Measurements from ENCODE around the gene GOT2. TPM values are rescaled to one million over a fixed set of nuclear protein-coding genes. Genes with fewer than 3 reads are reported as not detected.
"Not testable (repeated sequence)": the region's sequence is repeated elsewhere in the genome, so short reads cannot be mapped to it uniquely, and the experiment has no call there.

The GOT2 gene
- 141 TPM for polyA plus RNA-seq (2013, experiment 1 of 2)
- 145 TPM for polyA plus RNA-seq (2013, experiment 2 of 2)

DNA sequence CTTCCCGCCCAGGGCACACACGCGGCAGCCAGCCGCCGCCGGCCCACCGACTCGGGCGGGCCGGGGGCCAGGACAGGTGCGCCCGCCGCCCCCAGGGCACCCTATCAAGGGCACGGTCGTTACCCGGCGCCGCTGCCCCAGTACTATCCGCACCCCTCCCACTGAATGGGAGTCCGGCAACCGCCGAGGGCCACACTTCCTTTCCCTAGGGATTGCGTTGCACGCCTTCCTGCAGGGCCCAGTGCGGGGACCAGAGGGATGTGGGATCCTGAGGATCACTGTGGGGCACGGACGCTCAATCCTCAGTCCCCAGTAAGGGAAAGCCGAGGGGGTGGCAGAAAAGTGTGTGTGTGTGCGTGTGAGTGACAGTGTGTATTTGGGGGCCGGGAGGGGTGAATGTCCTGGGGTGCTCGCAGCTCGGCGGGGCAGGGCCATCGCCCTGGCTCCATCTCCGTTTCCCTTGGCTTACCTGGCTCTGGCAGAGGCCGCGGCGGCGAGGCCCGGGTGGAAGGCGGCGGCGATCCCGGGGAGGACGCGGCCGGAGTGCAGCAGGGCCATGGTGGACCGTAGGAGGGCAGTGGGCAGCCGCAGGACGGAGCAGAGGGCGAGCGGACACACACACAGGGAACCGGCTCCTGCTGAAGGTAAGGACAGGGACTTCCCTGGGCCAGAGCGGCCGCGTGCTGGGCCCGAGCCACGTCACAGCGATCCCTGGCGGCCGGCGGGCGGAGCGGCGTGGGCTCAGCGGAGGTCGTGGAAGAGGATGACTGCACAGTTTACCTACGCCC is at the start of gene GOT2:
Gene GOT2 (minus strand): TSS at position 646 of the 788 bp plus-strand sequence. CDS start 88 bp downstream, at position 558.
- H3K4me1 ChIP-seq (ENCODE audit: control insufficient read depth, low read depth, low read length), result no peaks in the 10 kb centered on the region
- peak within 1 kb of the TSS; percentile 85 for H2BK5ac ChIP-seq (ENCODE audit: low read length)
- H4K8ac ChIP-seq (ENCODE audit: low read depth, low read length), result no peak within 1 kb of the TSS
- no peak within 1 kb of the TSS for H4K5ac ChIP-seq (ENCODE audit: low read length)
- no peak within 1 kb of the TSS for H2AK5ac ChIP-seq (ENCODE audit: low read length)
- H3K9ac ChIP-seq (ENCODE audit: low read length), result peak within 1 kb of the TSS; percentile 98
- peak within 1 kb of the TSS; percentile 97 for H3K23ac ChIP-seq (ENCODE audit: low read length)
- peak within 1 kb of the TSS; percentile 97 for H3K4me3 ChIP-seq (ENCODE audit: low read length)
- no peaks in the 10 kb centered on the region for H3K36me3 ChIP-seq (ENCODE audit: control insufficient read depth, insufficient read depth, low read length)
- H3K79me1 ChIP-seq (ENCODE audit: low read length), result peaks cover 8% of the 10 kb centered on the region
- peak; percentile 95 for DNase-seq
- peak within 1 kb of the TSS; percentile 33 for H3K18ac ChIP-seq (ENCODE audit: low read length)
- H3K56ac ChIP-seq (ENCODE audit: low read length), result peak within 1 kb of the TSS; percentile 99
- H3K79me2 ChIP-seq (ENCODE audit: control insufficient read depth, insufficient read depth, low read length), result peaks cover 39% of the 10 kb centered on the region
- H3K27ac ChIP-seq (ENCODE audit: low read depth, low read length), result no peak within 1 kb of the TSS
- H3K4ac ChIP-seq (ENCODE audit: low read depth, low read length), result peak within 1 kb of the TSS; percentile 39
- WGBS (ENCODE audit: extremely low coverage, insufficient coverage, low lambda C conversion rate), result no CpG with 5 or more reads among the region's 68 CpGs
- H2BK15ac ChIP-seq (replicated peaks; ENCODE audit: low read depth), result no peak within 1 kb of the TSS
- H3K4me2 ChIP-seq (ENCODE audit: low read length), result peak within 1 kb of the TSS; percentile 66
- H2BK120ac ChIP-seq (ENCODE audit: low read depth, low read length), result no peak within 1 kb of the TSS
- H3K27me3 ChIP-seq (ENCODE audit: insufficient read depth, low read length, poor library complexity), result no peaks in the 10 kb centered on the region

DNA sequence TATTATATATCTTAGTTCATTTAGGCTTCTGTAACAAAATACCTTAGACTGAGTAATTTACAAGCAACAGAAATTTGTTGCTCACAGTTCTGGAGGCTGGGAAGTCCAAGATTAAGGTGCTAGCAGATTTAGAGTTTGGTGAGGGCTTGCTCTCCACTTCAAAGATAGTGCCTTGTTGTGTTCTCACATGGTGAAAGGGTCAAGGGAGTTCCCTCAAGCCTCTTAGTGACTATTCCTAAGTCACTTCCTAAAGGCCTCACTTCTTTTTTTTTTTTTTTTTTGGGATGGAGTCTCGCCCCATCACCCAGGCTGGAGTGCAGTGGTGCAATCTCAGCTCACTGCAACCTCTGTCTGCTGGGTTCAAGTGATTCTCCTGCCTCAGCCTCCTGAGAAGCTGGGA is 45.2 kb upstream of the GOT2 start:
- not testable (repeated sequence) for H3K4me1 ChIP-seq (ENCODE audit: control insufficient read depth, low read depth, low read length); DNase-seq
- WGBS (ENCODE audit: extremely low coverage, insufficient coverage, low lambda C conversion rate), result no CpG with 5 or more reads among the region's 1 CpG

DNA sequence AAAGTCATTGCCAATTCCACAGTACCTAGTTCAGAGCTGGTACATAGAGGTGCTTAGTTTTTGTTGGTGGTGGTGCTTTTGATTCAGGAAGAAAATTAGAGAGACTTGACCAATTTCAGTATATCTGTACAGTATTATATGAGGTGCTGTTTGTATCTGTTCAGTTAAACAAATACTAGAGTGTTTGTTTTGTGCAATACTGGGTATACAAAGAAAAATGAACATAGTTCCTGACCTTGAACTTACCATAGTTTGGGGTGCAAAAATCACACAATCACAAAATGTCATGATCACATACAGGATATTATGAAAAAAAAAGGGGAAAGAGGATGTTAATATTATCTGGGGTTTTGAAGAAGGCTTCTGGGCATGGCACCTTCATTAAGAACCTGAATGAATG is 39.8 kb upstream of the GOT2 start:
- Histone ChIP-seq H3K4me2 (ENCODE audit: low read length) (no peak overlapping the region), H3K56ac (ENCODE audit: low read length) (no peak overlapping the region), H3K9ac (ENCODE audit: low read length) (no peak overlapping the region), H3K36me3 (ENCODE audit: control insufficient read depth, insufficient read depth, low read length) (no peaks in the 10 kb centered on the region), H2BK120ac (ENCODE audit: low read depth, low read length) (no peak overlapping the region), H4K5ac (ENCODE audit: low read length) (no peak overlapping the region), H3K79me2 (ENCODE audit: control insufficient read depth, insufficient read depth, low read length) (no peaks in the 10 kb centered on the region), H2BK5ac (ENCODE audit: low read length) (no peak overlapping the region), H2BK15ac (replicated peaks; ENCODE audit: low read depth) (no peak overlapping the region), H3K27me3 (ENCODE audit: insufficient read depth, low read length, poor library complexity) (no peaks in the 10 kb centered on the region), H3K4me1 (ENCODE audit: control insufficient read depth, low read depth, low read length) (no peaks in the 10 kb centered on the region), H3K79me1 (ENCODE audit: low read length) (no peaks in the 10 kb centered on the region), H3K27ac (ENCODE audit: low read depth, low read length) (no peak overlapping the region), H2AK5ac (ENCODE audit: low read length) (no peak overlapping the region), H3K18ac (ENCODE audit: low read length) (no peak overlapping the region), H4K8ac (ENCODE audit: low read depth, low read length) (no peak overlapping the region), H3K4ac (ENCODE audit: low read depth, low read length) (no peak overlapping the region), H3K4me3 (ENCODE audit: low read length) (no peak overlapping the region), H3K23ac (ENCODE audit: low read length) (no peak overlapping the region)
- no peak for DNase-seq

More for the DNA sequence above, 45.2 kb upstream of the GOT2 start:
- H2BK5ac ChIP-seq (ENCODE audit: low read length); H2AK5ac ChIP-seq (ENCODE audit: low read length); H4K8ac ChIP-seq (ENCODE audit: low read depth, low read length); H3K27me3 ChIP-seq (ENCODE audit: insufficient read depth, low read length, poor library complexity); H3K23ac ChIP-seq (ENCODE audit: low read length); H3K4me3 ChIP-seq (ENCODE audit: low read length); H3K18ac ChIP-seq (ENCODE audit: low read length); H2BK120ac ChIP-seq (ENCODE audit: low read depth, low read length); H3K56ac ChIP-seq (ENCODE audit: low read length); H3K79me2 ChIP-seq (ENCODE audit: control insufficient read depth, insufficient read depth, low read length); H3K36me3 ChIP-seq (ENCODE audit: control insufficient read depth, insufficient read depth, low read length); H4K5ac ChIP-seq (ENCODE audit: low read length); H3K9ac ChIP-seq (ENCODE audit: low read length); H3K4me2 ChIP-seq (ENCODE audit: low read length); H3K4ac ChIP-seq (ENCODE audit: low read depth, low read length); H3K27ac ChIP-seq (ENCODE audit: low read depth, low read length); H2BK15ac ChIP-seq (replicated peaks; ENCODE audit: low read depth); H3K79me1 ChIP-seq (ENCODE audit: low read length): not testable (repeated sequence)

DNA sequence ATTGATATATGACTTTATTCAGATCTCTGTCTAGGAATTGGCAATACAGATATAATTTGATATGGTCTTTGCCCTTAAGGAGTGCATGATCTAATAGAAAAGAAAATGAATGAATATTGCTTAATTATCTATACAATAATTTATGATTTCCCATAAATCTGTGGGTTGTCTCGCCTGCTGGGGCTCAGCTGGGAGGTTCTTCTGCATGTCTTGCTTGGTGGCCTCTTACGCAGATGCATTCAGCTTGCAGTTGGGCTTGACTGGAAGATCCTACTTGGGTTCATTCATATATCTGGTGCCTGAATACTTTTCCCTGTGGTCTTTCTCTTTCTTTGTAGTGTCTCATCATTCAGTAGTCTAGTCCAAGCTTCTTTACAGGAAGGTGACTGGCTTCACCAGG is 34.0 kb upstream of the GOT2 start:
- no CpG with 5 or more reads among the region's 2 CpGs for WGBS (ENCODE audit: extremely low coverage, insufficient coverage, low lambda C conversion rate)

DNA sequence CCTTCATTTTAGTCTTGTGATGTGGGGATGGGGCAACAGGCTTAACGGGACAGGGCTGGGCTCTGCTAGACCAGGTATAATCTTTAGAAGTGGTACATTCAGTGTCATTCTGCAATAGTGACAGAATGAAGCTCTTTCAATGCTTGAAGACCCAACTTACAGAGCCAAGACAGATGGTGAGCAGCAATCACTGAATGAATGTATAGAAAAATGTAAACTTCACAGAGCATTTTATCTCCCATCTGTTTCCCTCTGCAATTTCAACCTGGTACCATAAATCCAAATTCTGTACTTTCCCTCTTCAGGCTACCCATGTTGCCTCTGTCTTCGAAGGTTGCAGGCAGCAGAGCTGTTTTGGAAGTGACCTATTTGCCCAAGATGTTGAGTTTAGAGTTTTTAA is 33.5 kb upstream of the GOT2 start:
- Histone ChIP-seq H2AK5ac (ENCODE audit: low read length) (no peak overlapping the region), H3K4ac (ENCODE audit: low read depth, low read length) (no peak overlapping the region), H3K79me2 (ENCODE audit: control insufficient read depth, insufficient read depth, low read length) (no peaks in the 10 kb centered on the region), H2BK15ac (replicated peaks; ENCODE audit: low read depth) (no peak overlapping the region), H4K5ac (ENCODE audit: low read length) (no peak overlapping the region), H3K56ac (ENCODE audit: low read length) (no peak overlapping the region), H3K36me3 (ENCODE audit: control insufficient read depth, insufficient read depth, low read length) (no peaks in the 10 kb centered on the region), H2BK120ac (ENCODE audit: low read depth, low read length) (no peak overlapping the region), H3K4me1 (ENCODE audit: control insufficient read depth, low read depth, low read length) (no peaks in the 10 kb centered on the region), H3K27me3 (ENCODE audit: insufficient read depth, low read length, poor library complexity) (no peaks in the 10 kb centered on the region), H2BK5ac (ENCODE audit: low read length) (no peak overlapping the region), H3K18ac (ENCODE audit: low read length) (no peak overlapping the region), H3K4me3 (ENCODE audit: low read length) (no peak overlapping the region), H3K9ac (ENCODE audit: low read length) (no peak overlapping the region), H3K79me1 (ENCODE audit: low read length) (no peaks in the 10 kb centered on the region), H3K4me2 (ENCODE audit: low read length) (no peak overlapping the region), H4K8ac (ENCODE audit: low read depth, low read length) (no peak overlapping the region), H3K23ac (ENCODE audit: low read length) (no peak overlapping the region), H3K27ac (ENCODE audit: low read depth, low read length) (no peak overlapping the region)
- no CpG with 5 or more reads among the region's 2 CpGs for WGBS (ENCODE audit: extremely low coverage, insufficient coverage, low lambda C conversion rate)
- no peak for DNase-seq

More for the DNA sequence above, 34.0 kb upstream of the GOT2 start:
- H3K18ac ChIP-seq (ENCODE audit: low read length), result no peak overlapping the region
- H3K79me2 ChIP-seq (ENCODE audit: control insufficient read depth, insufficient read depth, low read length), result no peaks in the 10 kb centered on the region
- no peak overlapping the region for H2BK15ac ChIP-seq (replicated peaks; ENCODE audit: low read depth)
- no peak overlapping the region for H3K4me2 ChIP-seq (ENCODE audit: low read length)
- no peak overlapping the region for H3K27ac ChIP-seq (ENCODE audit: low read depth, low read length)
- no peak for DNase-seq
- no peak overlapping the region for H4K8ac ChIP-seq (ENCODE audit: low read depth, low read length)
- H3K9ac ChIP-seq (ENCODE audit: low read length), result no peak overlapping the region
- H3K23ac ChIP-seq (ENCODE audit: low read length), result no peak overlapping the region
- no peaks in the 10 kb centered on the region for H3K36me3 ChIP-seq (ENCODE audit: control insufficient read depth, insufficient read depth, low read length)
- no peaks in the 10 kb centered on the region for H3K4me1 ChIP-seq (ENCODE audit: control insufficient read depth, low read depth, low read length)
- H3K4ac ChIP-seq (ENCODE audit: low read depth, low read length), result no peak overlapping the region
- no peak overlapping the region for H2BK120ac ChIP-seq (ENCODE audit: low read depth, low read length)
- H3K79me1 ChIP-seq (ENCODE audit: low read length), result no peaks in the 10 kb centered on the region
- H4K5ac ChIP-seq (ENCODE audit: low read length), result no peak overlapping the region
- H2AK5ac ChIP-seq (ENCODE audit: low read length), result no peak overlapping the region
- no peak overlapping the region for H3K56ac ChIP-seq (ENCODE audit: low read length)
- H3K4me3 ChIP-seq (ENCODE audit: low read length), result no peak overlapping the region
- no peaks in the 10 kb centered on the region for H3K27me3 ChIP-seq (ENCODE audit: insufficient read depth, low read length, poor library complexity)
- H2BK5ac ChIP-seq (ENCODE audit: low read length), result no peak overlapping the region
